Choroid plexus epithelial cell (primary cell): ENCODE results near the gene LCN15.

Experiments
- DNase-seq: peaks from one replicate; pipeline ENCODE4 v3.0.0-alpha.2; 2010; ENCODE audit warnings: low read depth
- H3K4me3 ChIP-seq: 2 replicates; pipeline ENCODE4 v1.5.1; 2011; ENCODE audit warnings: low read depth, mild to moderate bottlenecking, control low read depth, low read length, moderate library complexity
- CTCF ChIP-seq: conservative IDR thresholded peaks from 2 replicates; pipeline ENCODE4 v1.5.1; 2011; ENCODE audit warnings: low read depth, mild to moderate bottlenecking, control low read depth, inconsistent platforms, low read length, moderate library complexity

LCN15 gene

GRCh38 chr9:136776947-136777346 is 12.6 kb upstream of the LCN15 start:
- DNase-seq = no peak
- H3K4me3 ChIP-seq = no peak overlapping the region
- no peak for TF ChIP-seq CTCF

GRCh38 chr9:136775191-136775590 is 10.9 kb upstream of the LCN15 start:
- no peak for DNase-seq
- TF ChIP-seq CTCF = no peak

GRCh38 chr9:136774416-136775045 is 10.2 kb upstream of the LCN15 start:
- no peak for DNase-seq
- TF ChIP-seq CTCF = no peak
- no peak overlapping the region for H3K4me3 ChIP-seq

More at GRCh38 chr9:136775191-136775590, 10.9 kb upstream of the LCN15 start:
- no peak overlapping the region for H3K4me3 ChIP-seq

- DNase-seq = peak; percentile 42
- no peak for TF ChIP-seq CTCF
- no peak overlapping the region for H3K4me3 ChIP-seq
Observed at GRCh38 chr9:136773386-136774044, 9.2 kb upstream of the LCN15 start.

- no peak for DNase-seq
- no peak for TF ChIP-seq CTCF
Observed at GRCh38 chr9:136771907-136772415, 7.6 kb upstream of the LCN15 start.

GRCh38 chr9:136769710-136770191 is 5.4 kb upstream of the LCN15 start:
- H3K4me3 ChIP-seq = no peak overlapping the region
- peak; percentile 67 for TF ChIP-seq CTCF
- peak; percentile 21 for DNase-seq

More at GRCh38 chr9:136771907-136772415, 7.6 kb upstream of the LCN15 start:
- no peak overlapping the region for H3K4me3 ChIP-seq
